ENCODE measurements around the gene XRCC1. TPM values are rescaled to one million over a fixed set of nuclear protein-coding genes. Genes with fewer than 3 reads are reported as not detected.

The XRCC1 gene
- total and polyA plus RNA-seq, 2 of the 8 experiments (the other 6 are each of a cell fraction or from before 2014, with no cell fraction given) = 42.5 to 44.4 TPM

DNA sequence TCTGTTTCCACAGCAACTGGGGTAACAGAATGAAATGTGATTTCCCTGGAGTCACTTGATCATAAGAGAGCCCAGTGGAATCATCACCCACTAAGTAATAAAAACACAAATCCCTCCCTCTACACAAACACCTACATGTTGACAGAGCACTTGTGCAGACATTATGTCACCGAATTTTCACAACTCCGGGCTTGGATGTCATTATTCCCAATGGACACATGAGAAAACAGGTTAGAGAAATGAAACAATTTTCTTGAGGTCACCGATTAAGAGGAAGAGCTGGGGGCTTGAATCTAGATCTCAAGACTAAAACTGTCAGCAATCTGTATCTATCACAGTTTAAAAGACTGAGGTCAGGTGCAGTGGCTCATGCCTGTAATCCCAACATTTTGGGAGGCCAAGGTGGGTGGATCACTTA is 3.1 kb downstream of the XRCC1 start:
- no peak overlapping the region for H2AK5ac ChIP-seq (ENCODE audit: low read depth, low read length)
- H2BK12ac ChIP-seq (ENCODE audit: low read depth, low read length) = no peak overlapping the region
- ChIA-PET POLR2A (ENCODE audit: partially characterized antibody) (interaction anchor here (1.1 to 1.6 kb wide), 4 partner anchors 24 to 47 kb away, joined by 3 to 12 read pairs (median 3); partner anchors contain the start of genes IRGQ and ZNF576), CTCF (ENCODE audit: partially characterized antibody) (interaction anchor here (1.2 to 9.3 kb wide), 5 partner anchors 13 to 80 kb away, joined by 3 to 82 read pairs (median 8); no protein-coding TSS in a partner anchor)
- no peak overlapping the region for H2BK5ac ChIP-seq (ENCODE audit: low read depth, low read length)
- no peak overlapping the region for H3K4me2 ChIP-seq (ENCODE audit: insufficient read depth in 1 of 2, low read depth in 2 of 2, low read length in 2 of 2)
- TF ChIP-seq HDAC6 (IDR thresholded peaks at IDR 0.05; ENCODE audit: low read depth, low read length) (no peak), KDM5A (IDR thresholded peaks at IDR 0.05; ENCODE audit: low read length) (no peak), POLR2A (IDR thresholded peaks at IDR 0.05; ENCODE audit: control extremely low read depth in 1 of 2, low read depth in 2 of 2, low read length in 2 of 2) (no peak), KDM1A (IDR thresholded peaks at IDR 0.05; ENCODE audit: borderline replicate concordance, low read length) (no peak), EGR1 (IDR thresholded peaks at IDR 0.05; ENCODE audit: borderline replicate concordance, low read depth, low read length) (no peak), CREB1 (IDR thresholded peaks at IDR 0.05) (no peak), SRF (IDR thresholded peaks at IDR 0.05; ENCODE audit: low read depth, low read length) (no peak), CHD1 (IDR thresholded peaks at IDR 0.05; ENCODE audit: low read depth, low read length) (no peak)
- H2BK20ac ChIP-seq (ENCODE audit: low read length) = no peak overlapping the region
- peaks cover 0 to 10% of the 10 kb centered on the region in 2 experiments; a peak in 2 of 4 replicates for H3K79me2 ChIP-seq (ENCODE audit: control insufficient read depth in 1 of 2, insufficient read depth in 2 of 2, low read length in 2 of 2)
- H3K4ac ChIP-seq (replicated peaks; ENCODE audit: insufficient read length, low read depth, low read length) = no peak overlapping the region
- no peak overlapping the region for H3K23ac ChIP-seq (ENCODE audit: insufficient read length)
- H2BK15ac ChIP-seq (ENCODE audit: low read length) = no peak overlapping the region
- no peak overlapping the region for H2AFZ ChIP-seq (ENCODE audit: low read length)
- 0 out of 8 replicates have a peak overlapping the region, but pooled peaks of 1 of the 4 experiments have one; percentile 1 for H3K4me3 ChIP-seq (ENCODE audit: extremely low read depth in 1 of 4, insufficient read depth in 2 of 4, low read depth in 3 of 4, low read length in 4 of 4)
- no peak overlapping the region for H3K56ac ChIP-seq (replicated peaks; ENCODE audit: insufficient read length, low read depth, low read length)
- no peak overlapping the region for H3K9ac ChIP-seq (replicated peaks in 1 of 4; ENCODE audit: extremely low read depth in 1 of 4, low read depth in 3 of 4, low read length in 3 of 4)
- H3K23me2 ChIP-seq (ENCODE audit: low read depth, low read length) = peaks cover 9% of the 10 kb centered on the region
- H4K91ac ChIP-seq (replicated peaks; ENCODE audit: insufficient read length, low read length) = no peak overlapping the region
- FAIRE-seq (no peak), DNase-seq (ENCODE audit: low read depth in 1 of 2, low spot score in 2 of 2) (no peak)
- peaks cover 0 to 17% (median 10%) of the 10 kb centered on the region in 4 experiments; a peak in 6 of 7 replicates for H3K4me1 ChIP-seq (replicated peaks in 1 of 4; ENCODE audit: control insufficient read depth in 3 of 4, insufficient read depth in 4 of 4, low read length in 3 of 4)
- no peak overlapping the region for H3K14ac ChIP-seq (ENCODE audit: insufficient read length)
- H3K79me1 ChIP-seq (ENCODE audit: low read depth, low read length) = peaks cover 7% of the 10 kb centered on the region
- H3K36me3 ChIP-seq (ENCODE audit: control insufficient read depth in 2 of 4, insufficient read depth in 4 of 4, low read length in 3 of 4) = no peaks in the 10 kb centered on the region; a peak in 2 of 8 replicates
- H2BK120ac ChIP-seq (replicated peaks; ENCODE audit: low read depth, low read length) = no peak overlapping the region
- no peak overlapping the region for H3K27ac ChIP-seq (ENCODE audit: low read depth, low read length)
- H4K5ac ChIP-seq (ENCODE audit: insufficient read length, low read depth, low read length) = no peak overlapping the region
- H4K8ac ChIP-seq (ENCODE audit: extremely low read depth, insufficient read depth, low read length) = no peak overlapping the region
- peaks cover 0 to 4% of the 10 kb centered on the region in 2 experiments for H4K20me1 ChIP-seq (replicated peaks in 1 of 2; ENCODE audit: control insufficient read depth in 1 of 2, insufficient read depth in 2 of 2, low read length in 2 of 2)
- 88% methylated on average over 3 of the region's 3 CpGs; no CpG with 5 or more reads in 1 of the 2 experiments for WGBS, 2 experiments (ENCODE audit: extremely low coverage in 1 of 2, insufficient coverage in 1 of 2, insufficient read length in 1 of 2, insufficient replicate concordance in 2 of 2, low coverage in 1 of 2, low lambda C conversion rate in 2 of 2, missing lambda C conversion rate in 1 of 2)
- no peak overlapping the region for H3K18ac ChIP-seq (ENCODE audit: extremely low read depth, low read length)
- no peaks in the 10 kb centered on the region for H3K9me3 ChIP-seq (ENCODE audit: insufficient read depth in 2 of 2, low read depth in 1 of 2, low read length in 1 of 2)
- no peaks in the 10 kb centered on the region for H3K27me3 ChIP-seq (replicated peaks in 1 of 4; ENCODE audit: control insufficient read depth in 3 of 4, extremely low read depth in 1 of 4, insufficient read depth in 3 of 4, low read length in 3 of 4)
